ENCODE data around the gene STRA6. TPM values are rescaled to one million over a fixed set of nuclear protein-coding genes. Genes with fewer than 3 reads are reported as not detected.

Gene STRA6
- total RNA-seq, 1 experiment from 2014 or later = not detected

DNA sequence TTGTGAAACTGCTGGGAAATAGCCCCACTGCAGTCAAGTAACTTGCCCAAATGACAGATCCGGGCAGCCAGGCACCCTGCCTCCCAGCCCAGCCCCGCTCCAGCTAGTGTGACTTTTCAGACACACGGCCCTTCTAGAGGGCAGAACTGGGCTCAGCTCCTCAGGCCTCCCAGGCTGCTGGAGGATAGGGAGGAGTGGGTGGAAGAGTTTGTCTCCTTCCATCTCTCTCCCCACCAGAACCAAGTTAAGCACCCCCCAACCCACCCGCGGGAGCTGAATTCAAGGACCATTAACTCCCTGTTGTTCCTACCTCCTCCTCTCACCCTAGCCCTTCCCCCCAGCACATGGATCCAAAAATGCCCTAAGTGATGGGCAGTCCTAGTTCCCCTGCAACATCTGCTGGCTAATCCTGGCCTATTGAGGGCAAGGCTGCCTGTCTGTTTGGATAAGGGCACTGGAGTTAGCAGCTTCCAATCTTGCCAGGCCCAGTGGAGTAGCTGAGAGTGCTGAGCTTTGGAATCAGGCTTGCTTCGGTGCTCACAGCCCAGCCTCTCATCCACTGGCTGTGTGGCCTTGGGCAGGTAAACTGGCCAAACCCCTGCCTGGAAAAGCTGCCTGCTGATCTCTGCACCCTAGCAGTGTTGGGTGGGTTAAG, 36.6 kb upstream of the STRA6 start:
- Mint-ChIP-seq H3K27ac (ENCODE audit: low read depth, unreplicated experiment) (no peak overlapping the region), H3K27me3 (ENCODE audit: insufficient read depth, unreplicated experiment) (no peaks in the 10 kb centered on the region), H3K36me3 (ENCODE audit: insufficient read depth, unreplicated experiment) (no peaks in the 10 kb centered on the region), H3K9me3 (ENCODE audit: unreplicated experiment) (no peaks in the 10 kb centered on the region), H3K4me1 (ENCODE audit: insufficient read depth, unreplicated experiment) (peaks cover 24% of the 10 kb centered on the region), H3K4me3 (ENCODE audit: unreplicated experiment) (no peak overlapping the region)
- TF ChIP-seq, protein P1, sequence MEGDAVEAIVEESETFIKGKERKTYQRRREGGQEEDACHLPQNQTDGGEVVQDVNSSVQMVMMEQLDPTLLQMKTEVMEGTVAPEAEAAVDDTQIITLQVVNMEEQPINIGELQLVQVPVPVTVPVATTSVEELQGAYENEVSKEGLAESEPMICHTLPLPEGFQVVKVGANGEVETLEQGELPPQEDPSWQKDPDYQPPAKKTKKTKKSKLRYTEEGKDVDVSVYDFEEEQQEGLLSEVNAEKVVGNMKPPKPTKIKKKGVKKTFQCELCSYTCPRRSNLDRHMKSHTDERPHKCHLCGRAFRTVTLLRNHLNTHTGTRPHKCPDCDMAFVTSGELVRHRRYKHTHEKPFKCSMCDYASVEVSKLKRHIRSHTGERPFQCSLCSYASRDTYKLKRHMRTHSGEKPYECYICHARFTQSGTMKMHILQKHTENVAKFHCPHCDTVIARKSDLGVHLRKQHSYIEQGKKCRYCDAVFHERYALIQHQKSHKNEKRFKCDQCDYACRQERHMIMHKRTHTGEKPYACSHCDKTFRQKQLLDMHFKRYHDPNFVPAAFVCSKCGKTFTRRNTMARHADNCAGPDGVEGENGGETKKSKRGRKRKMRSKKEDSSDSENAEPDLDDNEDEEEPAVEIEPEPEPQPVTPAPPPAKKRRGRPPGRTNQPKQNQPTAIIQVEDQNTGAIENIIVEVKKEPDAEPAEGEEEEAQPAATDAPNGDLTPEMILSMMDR (IDR thresholded peaks at IDR 0.05; ENCODE audit: unreplicated experiment) = no peak
- DNase-seq (ENCODE audit: unreplicated experiment) = no peak
- intact Hi-C loops (cut with micrococcal nuclease) = no loop called here
- no TSS peak for BruUV-seq (replicated peaks)
- ChIA-PET CTCF (interaction anchor here (0.5 to 1.1 kb wide), 9 partner anchors 20 to 936 kb away, joined by 3 to 5 read pairs (median 3); no protein-coding TSS in a partner anchor), POLR2A (interaction anchor here (0.5 to 0.8 kb wide), 2 partner anchors 9 to 156 kb away, joined by 3 to 4 read pairs; no protein-coding TSS in a partner anchor)

DNA sequence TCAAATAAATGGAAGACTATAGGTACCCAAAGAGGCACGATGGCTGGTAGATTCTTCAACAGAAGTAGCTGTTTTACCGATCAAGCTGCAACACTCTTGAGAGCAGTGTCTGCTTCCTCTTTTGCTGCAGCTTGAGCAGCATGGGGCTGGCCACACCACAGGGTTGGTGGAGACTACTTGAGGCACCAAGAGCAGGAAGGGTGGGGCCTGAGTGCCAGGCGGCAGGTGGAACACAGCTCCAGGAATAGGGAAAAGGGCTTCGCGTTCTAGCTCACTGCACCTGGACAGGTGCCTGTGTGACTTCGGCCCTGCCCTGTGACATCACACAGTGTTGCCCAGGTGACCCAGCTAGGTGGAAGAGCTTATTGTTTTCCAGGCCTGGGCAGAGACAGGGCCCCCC, 33.4 kb upstream of the STRA6 start, which contains the start of gene CCDC33:
Gene CCDC33 (plus strand): TSS at position 365 of the 400 bp plus-strand sequence. CDS start 394 bp downstream, outside the sequence.
- intact Hi-C loops (cut with micrococcal nuclease) = no loop called here
- TF ChIP-seq, protein P1 (IDR thresholded peaks at IDR 0.05; ENCODE audit: unreplicated experiment) = no peak
- peaks cover 6% of the 10 kb centered on the region for H3K36me3 Mint-ChIP-seq (ENCODE audit: insufficient read depth, unreplicated experiment)
- peaks cover 9% of the 10 kb centered on the region for H3K4me1 Mint-ChIP-seq (ENCODE audit: insufficient read depth, unreplicated experiment)
- POLR2A ChIA-PET = no interaction called here
- H3K9me3 Mint-ChIP-seq (ENCODE audit: unreplicated experiment) = no peaks in the 10 kb centered on the region
- DNase-seq (ENCODE audit: unreplicated experiment) = no peak
- peak within 1 kb of the TSS; percentile 35 for H3K27ac Mint-ChIP-seq (ENCODE audit: low read depth, unreplicated experiment)
- no TSS peak for BruUV-seq (replicated peaks)
- peaks cover 13% of the 10 kb centered on the region for H3K27me3 Mint-ChIP-seq (ENCODE audit: insufficient read depth, unreplicated experiment)
- CTCF ChIA-PET = interaction anchor here (0.6 kb wide), 1 partner anchor 570 kb away, joined by 3 read pairs; no protein-coding TSS in a partner anchor
- H3K4me3 Mint-ChIP-seq (ENCODE audit: unreplicated experiment) = no peak within 1 kb of the TSS

GRCh38 chr15:74234598-74234875, 31.9 kb upstream of the STRA6 start:
- Mint-ChIP-seq H3K4me3 (ENCODE audit: unreplicated experiment) (no peak overlapping the region), H3K36me3 (ENCODE audit: insufficient read depth, unreplicated experiment) (peaks cover 6% of the 10 kb centered on the region), H3K27me3 (ENCODE audit: insufficient read depth, unreplicated experiment) (peaks cover 21% of the 10 kb centered on the region), H3K4me1 (ENCODE audit: insufficient read depth, unreplicated experiment) (no peaks in the 10 kb centered on the region), H3K27ac (ENCODE audit: low read depth, unreplicated experiment) (no peak overlapping the region), H3K9me3 (ENCODE audit: unreplicated experiment) (no peaks in the 10 kb centered on the region)
- ChIA-PET CTCF (no interaction called here), POLR2A (no interaction called here)
- DNase-seq (ENCODE audit: unreplicated experiment) = no peak
- BruUV-seq (replicated peaks) = no TSS peak
- intact Hi-C loops (cut with micrococcal nuclease) = no loop called here
- TF ChIP-seq, protein P1 (IDR thresholded peaks at IDR 0.05; ENCODE audit: unreplicated experiment) = no peak

GRCh38 chr15:74233851-74234597, 31.4 kb upstream of the STRA6 start:
- CTCF ChIA-PET = interaction anchor here (0.6 kb wide), 1 partner anchor 454 kb away, joined by 3 read pairs; no protein-coding TSS in a partner anchor
- BruUV-seq (replicated peaks) = no TSS peak
- POLR2A ChIA-PET = no interaction called here
- H3K36me3 Mint-ChIP-seq (ENCODE audit: insufficient read depth, unreplicated experiment) = peaks cover 6% of the 10 kb centered on the region
- TF ChIP-seq, protein P1 (IDR thresholded peaks at IDR 0.05; ENCODE audit: unreplicated experiment) = no peak
- DNase-seq (ENCODE audit: unreplicated experiment) = no peak
- no peak overlapping the region for H3K4me3 Mint-ChIP-seq (ENCODE audit: unreplicated experiment)
- intact Hi-C loops (cut with micrococcal nuclease) = no loop called here
- no peaks in the 10 kb centered on the region for H3K9me3 Mint-ChIP-seq (ENCODE audit: unreplicated experiment)
- no peaks in the 10 kb centered on the region for H3K4me1 Mint-ChIP-seq (ENCODE audit: insufficient read depth, unreplicated experiment)
- peaks cover 24% of the 10 kb centered on the region for H3K27me3 Mint-ChIP-seq (ENCODE audit: insufficient read depth, unreplicated experiment)
- no peak overlapping the region for H3K27ac Mint-ChIP-seq (ENCODE audit: low read depth, unreplicated experiment)
